Right hindlimb (tissue), 1 donor: ENCODE results near the gene CELSR2.

ENCODE experiments used
- DNase-seq: peaks from one replicate; pipeline ENCODE4 v3.0.0-alpha.2; 2018

Gene CELSR2

DNA sequence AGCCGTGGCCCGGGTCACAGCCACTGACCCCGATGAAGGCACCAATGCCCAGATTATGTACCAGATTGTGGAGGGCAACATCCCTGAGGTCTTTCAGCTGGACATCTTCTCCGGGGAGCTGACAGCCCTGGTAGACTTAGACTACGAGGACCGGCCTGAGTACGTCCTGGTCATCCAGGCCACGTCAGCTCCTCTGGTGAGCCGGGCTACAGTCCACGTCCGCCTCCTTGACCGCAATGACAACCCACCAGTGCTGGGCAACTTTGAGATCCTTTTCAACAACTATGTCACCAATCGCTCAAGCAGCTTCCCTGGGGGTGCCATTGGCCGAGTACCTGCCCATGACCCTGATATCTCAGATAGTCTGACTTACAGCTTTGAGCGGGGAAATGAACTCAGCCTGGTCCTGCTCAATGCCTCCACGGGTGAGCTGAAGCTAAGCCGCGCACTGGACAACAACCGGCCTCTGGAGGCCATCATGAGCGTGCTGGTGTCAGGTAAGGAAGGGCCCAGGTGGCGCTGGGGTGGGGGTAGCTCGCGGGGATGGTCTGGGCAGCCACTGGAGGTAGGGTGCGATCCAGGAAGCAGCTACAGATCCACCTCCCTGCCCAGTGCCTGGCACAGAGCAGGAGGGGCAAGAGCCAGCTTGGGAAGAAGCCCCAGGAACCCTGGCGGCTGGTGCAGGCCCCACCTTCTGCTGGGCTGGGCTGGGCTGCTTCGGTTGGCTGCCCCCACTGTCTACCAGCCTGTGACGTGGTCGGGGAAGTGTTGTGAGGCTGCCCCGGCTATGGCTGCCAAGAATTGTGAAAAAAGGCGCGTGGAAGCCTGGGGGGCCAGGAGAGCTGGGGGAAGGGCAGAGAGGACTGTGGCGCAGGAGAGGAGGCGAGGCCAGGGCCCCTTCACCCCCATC lies 3.8 kb downstream of the CELSR2 start:
- peak; percentile 73 for DNase-seq

DNA sequence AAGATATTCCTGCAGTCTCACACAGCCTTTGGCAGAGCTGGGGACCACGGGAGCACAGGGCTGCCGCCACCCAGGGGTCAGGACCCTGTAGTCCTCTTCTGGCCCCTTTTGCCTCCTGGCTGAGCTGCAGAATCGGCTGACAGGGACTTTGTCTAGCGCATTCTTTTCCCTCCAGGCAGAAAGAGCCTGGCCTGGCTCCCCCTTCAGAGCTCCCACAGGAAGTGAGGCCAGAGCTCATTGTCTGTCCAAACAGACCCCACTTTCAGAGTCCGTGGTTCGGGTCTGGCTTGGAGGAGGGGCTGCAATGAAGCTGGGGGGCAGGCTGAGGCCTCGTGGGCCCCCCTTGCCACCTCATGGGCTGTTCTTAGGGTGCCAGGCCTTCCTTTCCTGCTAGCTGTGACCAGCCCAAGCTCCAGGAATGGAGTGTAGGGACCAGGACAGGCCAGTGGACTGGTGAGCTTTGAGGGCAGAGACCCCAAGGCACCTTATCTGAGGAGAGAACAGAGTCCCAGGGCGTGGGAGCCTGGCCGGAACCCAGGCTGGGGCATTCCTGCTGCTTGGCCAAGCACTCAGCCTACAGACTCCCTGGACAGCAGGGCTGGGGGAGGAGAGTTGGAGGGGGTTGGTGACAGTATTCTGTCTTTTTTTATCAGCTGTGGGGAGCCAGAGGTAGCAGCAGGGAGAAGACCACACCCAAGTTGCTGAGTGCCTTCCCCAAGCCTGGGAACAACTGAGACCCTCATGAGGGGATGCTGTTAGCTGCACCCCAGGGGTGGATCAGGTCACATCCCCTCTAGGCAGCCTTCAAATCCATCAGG lies 4.7 kb downstream of the CELSR2 start:
- DNase-seq = peak; percentile 67

DNA sequence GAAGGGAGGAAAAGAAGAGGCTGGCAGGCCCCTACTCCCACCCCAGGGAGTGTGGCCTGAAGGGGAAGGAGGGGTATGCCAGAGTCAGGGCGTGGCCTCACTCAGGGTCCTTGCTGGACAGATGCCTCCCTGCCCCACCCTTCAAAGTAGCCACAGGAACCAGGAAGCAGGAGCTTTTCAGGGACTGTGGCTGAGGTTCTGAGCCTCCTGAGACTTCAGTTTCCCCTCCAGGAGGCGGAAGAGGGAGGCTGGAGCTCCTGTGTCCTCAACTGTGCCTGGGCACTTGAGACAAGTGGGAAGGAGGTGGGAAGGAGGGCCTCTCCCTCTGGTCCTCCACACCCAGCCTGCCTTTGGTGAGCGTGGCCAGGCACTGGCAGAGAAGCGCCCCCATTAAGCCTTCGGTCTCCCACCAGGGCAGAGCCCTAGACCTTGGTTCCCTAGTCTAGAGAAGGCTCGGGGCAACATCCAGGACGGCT lies 5.3 kb downstream of the CELSR2 start:
- no peak for DNase-seq

DNA sequence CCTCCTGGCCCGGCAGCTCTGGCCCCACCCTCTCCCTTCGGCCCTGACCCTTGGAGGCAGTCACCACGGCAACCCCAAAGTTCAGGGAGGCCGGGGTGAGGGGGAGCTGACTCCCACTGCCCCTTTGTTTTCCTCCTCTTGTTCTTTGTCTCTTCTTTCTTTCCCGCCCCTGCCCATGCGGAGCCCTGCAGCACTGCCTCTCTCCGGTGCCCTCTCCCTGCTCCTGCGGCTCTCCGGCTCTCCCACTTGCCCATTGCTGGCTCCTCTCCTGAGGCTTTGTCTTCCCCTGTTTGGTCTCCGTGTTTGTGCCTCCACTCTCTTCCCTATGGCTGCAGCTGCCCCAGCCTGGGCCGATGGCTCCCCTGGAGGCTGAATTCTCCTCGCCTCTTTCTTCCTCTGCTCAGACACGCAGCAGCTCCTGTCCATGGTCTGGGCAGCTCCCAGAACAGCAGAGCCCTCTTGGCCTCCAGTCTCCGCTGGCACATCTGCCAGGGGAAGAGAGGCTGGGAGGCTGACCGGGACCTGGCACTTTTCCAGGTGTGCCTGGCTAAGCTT lies 5.8 kb downstream of the CELSR2 start:
- DNase-seq = no peak

DNA sequence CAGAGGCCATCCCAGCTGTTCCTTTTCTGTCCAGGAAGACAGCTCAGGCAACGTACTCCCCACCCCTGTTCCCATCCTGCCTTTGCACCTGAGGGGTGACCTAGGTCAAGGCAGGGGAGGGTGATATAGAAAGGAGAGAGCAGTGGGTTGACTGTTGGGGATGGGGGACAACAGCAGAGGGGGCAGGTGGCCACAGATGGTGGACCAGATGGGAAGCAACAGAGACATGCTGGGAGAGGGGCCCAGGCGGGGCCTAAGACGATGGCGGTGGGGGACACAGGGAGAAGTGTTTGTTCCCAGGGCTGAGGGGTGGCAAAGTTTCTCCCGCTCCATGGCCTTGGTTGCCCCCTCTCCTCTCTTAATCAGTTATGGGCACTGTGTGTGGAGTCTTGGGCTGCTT lies 6.3 kb downstream of the CELSR2 start:
- DNase-seq = no peak

DNA sequence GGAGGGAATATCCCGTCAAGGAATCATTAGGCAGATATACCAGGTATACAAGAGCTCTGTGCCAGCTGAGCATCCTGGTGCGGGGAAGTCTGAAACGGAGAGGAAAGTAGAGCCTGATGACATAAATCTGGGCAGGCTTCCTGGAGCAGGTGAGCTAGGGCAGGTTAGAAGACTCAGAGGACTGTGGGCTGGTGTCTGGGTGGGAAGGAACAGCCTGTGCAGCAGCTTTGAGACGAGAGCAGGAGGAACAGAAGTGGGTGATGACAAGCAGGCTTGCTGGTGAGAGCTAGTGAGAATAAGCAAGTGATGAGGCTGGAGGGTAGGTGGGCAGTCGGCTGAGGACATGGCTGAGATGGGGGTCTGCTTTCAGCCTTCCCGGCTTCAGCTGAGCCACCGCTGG lies 6.7 kb downstream of the CELSR2 start:
- DNase-seq = no peak

DNA sequence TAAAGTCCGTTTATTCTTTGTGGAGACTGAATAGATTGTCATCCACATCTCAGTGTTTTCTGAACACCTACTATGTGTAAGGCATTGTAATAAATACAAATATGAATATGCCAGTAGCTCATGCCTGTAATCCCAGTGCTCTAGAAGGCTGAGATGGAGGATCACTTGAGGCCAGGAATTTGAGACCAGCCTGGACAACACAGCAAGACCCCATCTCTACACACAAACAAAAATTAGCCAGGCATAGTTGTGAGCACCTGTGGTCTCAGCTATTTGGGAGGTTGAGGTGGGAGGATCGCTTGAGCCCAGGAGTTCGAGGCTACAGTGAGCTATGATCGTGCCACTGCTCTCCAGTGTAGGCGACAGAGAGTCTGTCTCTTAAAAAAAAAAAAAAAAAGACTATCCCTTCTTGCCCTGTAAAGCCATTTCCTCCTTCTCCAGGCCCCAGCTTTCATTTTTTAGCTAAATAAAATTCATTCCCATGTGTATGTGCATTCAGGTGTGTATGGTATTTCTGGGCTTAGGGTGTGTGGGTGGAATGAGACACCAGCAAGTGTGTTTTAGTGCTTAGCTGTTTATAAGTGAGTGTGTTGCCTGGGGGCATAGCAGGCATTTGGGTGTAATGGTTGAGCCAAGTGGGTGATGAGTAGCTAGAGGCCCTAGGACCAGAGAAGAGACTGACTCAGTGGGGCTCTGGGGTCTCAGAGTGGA lies 7.8 kb downstream of the CELSR2 start:
- DNase-seq = no peak

DNA sequence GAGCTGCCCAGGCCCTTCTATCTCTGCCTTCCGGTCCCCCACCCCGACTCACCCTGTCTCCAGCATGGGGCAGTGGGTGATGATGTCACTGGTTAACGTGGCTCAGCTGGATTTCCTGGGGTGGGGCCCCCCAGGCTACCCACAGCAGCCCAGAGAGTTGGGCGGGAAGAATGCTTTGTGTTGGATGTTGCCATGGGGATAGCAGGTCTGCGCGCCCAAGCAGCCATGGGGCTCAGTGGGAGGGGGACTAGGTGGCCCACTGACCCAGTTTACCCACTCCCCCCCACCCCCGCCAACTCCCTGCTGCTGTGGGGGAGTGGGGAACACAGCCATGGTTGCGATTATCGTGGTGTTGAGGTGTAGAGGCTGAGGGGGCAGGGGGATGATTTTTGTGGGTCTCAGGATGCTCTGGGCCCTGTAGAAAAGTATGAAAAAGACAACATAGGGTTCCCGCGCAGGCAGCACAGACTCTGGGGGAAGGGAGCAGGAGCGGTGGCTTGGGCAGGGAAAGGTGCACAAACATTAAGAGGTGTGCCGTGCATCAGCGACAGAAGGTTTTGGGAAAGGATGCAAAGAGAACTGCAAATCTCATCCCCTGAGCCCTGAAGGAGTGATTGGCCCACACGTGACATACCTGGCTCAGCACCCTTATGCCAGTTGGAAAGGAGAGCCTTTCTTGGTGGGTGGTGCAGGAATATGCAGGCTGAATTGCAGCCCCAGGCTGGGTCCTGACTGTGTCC lies 8.5 kb downstream of the CELSR2 start:
- no peak for DNase-seq

DNA sequence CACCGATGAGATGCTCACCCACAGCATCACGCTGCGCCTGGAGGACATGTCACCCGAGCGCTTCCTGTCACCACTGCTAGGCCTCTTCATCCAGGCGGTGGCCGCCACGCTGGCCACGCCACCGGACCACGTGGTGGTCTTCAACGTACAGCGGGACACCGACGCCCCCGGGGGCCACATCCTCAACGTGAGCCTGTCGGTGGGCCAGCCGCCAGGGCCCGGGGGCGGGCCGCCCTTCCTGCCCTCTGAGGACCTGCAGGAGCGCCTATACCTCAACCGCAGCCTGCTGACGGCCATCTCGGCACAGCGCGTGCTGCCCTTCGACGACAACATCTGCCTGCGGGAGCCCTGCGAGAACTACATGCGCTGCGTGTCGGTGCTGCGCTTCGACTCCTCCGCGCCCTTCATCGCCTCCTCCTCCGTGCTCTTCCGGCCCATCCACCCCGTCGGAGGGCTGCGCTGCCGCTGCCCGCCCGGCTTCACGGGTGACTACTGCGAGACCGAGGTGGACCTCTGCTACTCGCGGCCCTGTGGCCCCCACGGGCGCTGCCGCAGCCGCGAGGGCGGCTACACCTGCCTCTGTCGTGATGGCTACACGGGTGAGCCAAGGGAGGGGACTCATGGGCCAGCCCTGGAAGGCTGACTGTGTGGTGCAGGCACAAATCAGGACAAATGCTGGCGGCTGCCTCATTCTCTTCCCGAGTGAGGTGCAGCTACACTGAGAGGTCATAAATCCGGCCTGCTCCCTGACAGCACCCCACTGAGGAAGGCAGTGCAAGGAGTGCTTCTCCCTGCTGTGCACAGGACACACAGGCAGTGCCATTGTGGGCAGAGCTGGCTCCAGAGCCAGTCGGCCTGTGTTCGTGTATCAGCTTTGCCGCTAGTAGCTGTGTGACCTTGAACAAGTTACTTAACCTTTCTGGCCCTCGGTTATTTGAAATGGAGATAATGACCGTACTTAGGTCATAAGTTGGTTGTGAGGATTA lies 9.4 kb downstream of the CELSR2 start:
- no peak for DNase-seq

DNA sequence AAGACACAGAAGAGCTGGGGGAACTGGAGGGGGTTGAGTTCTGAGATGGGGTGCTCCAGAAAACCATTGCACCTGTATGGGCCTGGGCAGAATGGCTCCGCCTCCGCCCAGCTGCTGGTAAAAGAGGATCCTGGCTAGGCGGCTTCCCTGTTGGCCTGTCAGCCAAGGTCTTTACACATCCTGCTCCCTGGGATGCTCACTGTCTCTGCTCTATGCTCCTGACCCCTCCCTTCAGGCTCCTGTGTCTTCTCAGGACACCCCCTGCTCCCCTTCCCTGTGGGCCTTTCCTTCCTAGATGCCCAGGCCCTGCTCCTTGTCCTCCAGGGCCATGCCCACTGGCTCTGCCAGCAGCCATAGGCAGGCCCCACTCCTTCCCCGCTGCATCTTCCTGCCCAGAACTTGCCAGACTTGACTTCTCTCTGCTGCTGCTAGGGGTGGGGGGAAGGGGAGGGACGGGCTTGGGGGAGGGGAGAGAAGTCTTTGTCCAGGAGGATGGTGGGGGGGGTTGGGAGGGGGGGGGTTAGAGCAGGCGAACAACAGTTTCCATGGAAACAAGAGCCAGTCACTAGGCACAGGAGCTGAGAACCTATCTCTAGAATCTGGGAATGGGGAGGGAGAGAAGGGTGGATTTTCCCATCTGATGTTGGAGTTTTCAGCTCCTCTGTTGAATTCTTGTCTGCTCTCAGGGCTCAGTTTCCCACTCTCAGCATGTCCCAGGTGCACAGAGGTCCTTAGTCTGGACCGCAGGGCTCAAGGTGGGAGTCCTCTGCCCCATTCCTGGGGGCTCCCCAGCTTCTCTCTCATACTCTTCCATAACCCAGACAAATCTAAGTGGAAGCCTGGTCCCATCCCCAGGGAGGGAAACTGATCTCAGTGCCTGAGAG lies 10.6 kb downstream of the CELSR2 start:
- no peak for DNase-seq

DNA sequence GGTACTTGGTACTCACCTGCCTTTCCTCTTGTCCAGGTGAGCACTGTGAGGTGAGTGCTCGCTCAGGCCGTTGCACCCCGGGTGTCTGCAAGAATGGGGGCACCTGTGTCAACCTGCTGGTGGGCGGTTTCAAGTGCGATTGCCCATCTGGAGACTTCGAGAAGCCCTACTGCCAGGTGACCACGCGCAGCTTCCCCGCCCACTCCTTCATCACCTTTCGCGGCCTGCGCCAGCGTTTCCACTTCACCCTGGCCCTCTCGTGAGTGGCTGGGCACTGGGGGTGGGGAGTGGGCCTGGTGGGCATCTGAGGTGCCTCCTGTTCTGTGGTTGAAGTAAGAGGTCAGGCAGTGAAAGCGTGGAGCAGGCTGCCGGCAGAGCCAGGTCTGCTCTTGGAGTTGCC lies 11.7 kb downstream of the CELSR2 start:
- no peak for DNase-seq

DNA sequence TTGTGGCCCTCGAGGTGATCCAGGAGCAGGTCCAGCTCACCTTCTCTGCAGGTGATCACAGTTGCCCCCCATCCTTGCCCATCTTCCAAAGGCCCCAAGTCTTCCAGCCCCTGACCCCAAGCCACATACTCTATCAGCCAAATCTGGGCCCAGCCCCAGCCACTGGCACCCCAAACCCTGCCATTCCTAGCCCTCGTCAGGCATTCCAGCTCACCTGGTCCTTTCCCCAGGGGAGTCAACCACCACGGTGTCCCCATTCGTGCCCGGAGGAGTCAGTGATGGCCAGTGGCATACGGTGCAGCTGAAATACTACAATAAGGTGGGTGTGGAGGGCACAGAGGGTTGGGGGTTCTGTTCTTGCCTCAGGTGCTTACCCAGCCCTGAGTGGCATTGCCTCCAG lies 12.2 kb downstream of the CELSR2 start:
- no peak for DNase-seq

DNA sequence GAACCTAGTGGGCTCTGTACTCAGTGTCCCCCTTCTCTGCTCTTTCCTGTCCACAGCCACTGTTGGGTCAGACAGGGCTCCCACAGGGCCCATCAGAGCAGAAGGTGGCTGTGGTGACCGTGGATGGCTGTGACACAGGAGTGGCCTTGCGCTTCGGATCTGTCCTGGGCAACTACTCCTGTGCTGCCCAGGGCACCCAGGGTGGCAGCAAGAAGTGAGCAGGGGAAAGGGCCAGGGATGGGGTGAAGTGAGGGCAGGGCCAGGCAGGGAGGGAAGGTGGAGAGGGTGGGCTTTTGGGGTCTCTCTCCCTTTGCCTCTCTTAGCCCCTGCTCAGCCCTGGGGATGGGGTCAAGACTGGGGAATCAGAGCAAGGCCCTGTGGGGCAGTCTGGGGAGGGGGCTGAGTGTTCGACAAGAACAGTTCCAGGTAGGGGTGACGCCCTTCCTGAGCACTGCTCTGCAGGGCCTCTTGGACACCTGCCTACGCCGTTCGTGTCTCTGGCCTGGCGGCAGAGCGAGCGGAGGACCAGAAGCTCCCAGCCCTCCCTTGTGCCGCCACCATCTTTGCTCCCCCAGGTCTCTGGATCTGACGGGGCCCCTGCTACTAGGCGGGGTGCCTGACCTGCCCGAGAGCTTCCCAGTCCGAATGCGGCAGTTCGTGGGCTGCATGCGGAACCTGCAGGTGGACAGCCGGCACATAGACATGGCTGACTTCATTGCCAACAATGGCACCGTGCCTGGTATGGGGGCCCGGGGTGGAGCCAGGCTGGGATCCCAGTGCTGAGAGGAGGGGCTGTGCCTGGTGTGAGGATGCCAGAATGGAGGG lies 13.1 kb downstream of the CELSR2 start:
- no peak for DNase-seq

DNA sequence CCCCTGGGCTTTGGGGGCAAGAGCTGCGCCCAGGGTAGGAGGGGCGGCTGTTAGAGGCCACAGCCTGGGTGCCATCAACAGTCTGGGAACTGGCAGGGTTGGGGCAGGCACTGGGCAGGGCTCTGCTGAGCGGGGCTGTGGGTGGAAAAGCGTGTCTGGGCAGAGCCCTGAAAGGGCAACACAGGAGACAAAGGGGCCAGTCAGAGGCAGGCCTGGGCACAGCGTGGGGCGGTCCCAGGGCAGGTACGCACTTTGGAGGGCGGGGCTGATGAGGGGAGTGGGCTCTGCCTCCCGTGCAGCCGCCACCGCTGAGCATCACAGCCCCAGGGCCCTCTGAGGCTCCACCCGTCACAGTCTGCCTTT lies 13.9 kb downstream of the CELSR2 start:
- no peak for DNase-seq

DNA sequence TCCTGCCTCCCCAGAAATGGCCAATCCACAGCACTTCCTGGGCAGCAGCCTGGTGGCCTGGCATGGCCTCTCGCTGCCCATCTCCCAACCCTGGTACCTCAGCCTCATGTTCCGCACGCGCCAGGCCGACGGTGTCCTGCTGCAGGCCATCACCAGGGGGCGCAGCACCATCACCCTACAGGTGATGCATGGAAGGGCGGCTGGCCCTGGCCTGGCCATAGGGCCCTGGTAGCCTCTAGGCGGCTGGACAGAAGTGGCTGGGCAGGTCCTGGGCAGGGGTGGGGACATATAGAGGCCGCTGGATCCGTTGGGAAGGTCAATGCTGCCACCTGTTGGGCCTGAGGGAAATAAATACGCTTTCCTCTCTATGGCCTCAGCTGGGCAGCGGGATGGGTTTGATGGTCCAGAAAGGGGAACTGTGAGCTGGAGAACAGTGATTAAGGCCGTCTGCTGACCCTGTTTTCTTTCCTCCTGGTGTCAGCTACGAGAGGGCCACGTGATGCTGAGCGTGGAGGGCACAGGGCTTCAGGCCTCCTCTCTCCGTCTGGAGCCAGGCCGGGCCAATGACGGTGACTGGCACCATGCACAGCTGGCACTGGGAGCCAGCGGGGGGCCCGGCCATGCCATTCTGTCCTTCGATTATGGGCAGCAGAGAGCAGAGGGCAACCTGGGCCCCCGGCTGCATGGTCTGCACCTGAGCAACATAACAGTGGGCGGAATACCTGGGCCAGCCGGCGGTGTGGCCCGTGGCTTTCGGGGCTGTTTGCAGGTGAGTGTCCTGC lies 14.4 kb downstream of the CELSR2 start:
- DNase-seq = peak; percentile 83

DNA sequence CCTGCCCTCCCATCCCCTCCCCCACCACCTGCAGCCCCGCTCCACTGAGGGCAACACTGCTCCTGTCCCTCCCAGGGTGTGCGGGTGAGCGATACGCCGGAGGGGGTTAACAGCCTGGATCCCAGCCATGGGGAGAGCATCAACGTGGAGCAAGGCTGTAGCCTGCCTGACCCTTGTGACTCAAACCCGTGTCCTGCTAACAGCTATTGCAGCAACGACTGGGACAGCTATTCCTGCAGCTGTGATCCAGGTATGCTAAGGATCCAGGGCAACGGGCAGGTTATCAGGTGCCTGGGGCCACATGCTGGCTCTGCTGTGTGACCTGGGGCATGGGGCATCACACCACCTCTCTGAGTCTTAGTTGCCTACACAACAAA lies 15.0 kb downstream of the CELSR2 start:
- DNase-seq = no peak

DNA sequence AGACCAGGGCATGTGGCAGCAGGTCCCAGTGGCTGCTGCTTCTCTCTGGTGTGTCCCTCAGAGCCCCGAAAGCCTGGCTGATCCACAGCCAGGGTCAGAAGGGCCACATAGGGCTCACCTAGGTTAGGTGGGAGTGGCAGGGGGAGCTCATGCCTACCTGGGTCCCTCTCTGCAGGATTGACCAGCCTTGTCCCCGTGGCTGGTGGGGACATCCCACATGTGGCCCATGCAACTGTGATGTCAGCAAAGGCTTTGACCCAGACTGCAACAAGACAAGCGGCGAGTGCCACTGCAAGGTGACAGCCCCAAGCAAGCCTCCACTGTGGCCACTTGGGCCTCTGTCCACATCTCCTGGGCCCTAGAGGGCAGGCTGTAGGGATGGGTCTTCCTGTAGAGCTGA lies 15.7 kb downstream of the CELSR2 start:
- no peak for DNase-seq

DNA sequence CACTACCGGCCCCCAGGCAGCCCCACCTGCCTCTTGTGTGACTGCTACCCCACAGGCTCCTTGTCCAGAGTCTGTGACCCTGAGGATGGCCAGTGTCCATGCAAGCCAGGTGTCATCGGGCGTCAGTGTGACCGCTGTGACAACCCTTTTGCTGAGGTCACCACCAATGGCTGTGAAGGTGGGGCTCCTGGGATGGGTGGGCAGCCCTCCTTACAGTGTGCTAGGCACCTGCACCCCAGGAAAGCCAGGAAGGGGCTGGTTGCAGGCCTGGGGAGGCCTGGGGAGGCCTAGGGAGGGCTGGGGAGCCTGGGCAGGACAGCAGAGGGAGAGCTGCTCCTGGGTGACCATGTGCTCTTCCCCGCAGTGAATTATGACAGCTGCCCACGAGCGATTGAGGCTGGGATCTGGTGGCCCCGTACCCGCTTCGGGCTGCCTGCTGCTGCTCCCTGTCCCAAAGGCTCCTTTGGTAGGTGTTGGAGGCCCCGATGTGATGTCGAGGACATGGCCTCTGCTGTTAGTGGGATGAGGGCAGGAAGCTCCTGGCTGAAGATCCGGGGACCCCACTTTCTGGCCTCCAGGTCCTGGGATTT lies 16.5 kb downstream of the CELSR2 start:
- no peak for DNase-seq
